ENCODE results near the gene KCNE3.

The KCNE3 gene

GRCh38 chr11:74470526-74470925 is 3.2 kb upstream of the KCNE3 start:
- Histone ChIP-seq H3K27ac (ENCODE audit: low read depth, low read length) (no peak overlapping the region), H3K27me3 (ENCODE audit: insufficient read depth, low read length) (no peaks in the 10 kb centered on the region), H3K4me1 (ENCODE audit: control insufficient read depth in 1 of 2, insufficient read depth in 2 of 2, low read length in 2 of 2) (peaks cover 5 to 9% of the 10 kb centered on the region in 2 experiments), H4K12ac (ENCODE audit: low read depth, low read length) (no peak overlapping the region), H3K9me3 (ENCODE audit: insufficient read depth, low read depth, low read length) (no peaks in the 10 kb centered on the region), H3K18ac (ENCODE audit: low read length) (no peak overlapping the region), H2AFZ (ENCODE audit: insufficient read depth, low read length, poor library complexity) (no peak overlapping the region), H2BK120ac (ENCODE audit: insufficient read depth, low read length, poor library complexity) (no peak overlapping the region), H3K4me2 (ENCODE audit: low read length) (no peak overlapping the region), H3K36me3 (ENCODE audit: control insufficient read depth in 1 of 2, insufficient read depth in 2 of 2, low read length in 2 of 2) (no peaks in the 10 kb centered on the region), H2BK5ac (ENCODE audit: low read depth, low read length, poor library complexity) (no peak overlapping the region), H2BK12ac (ENCODE audit: low read length) (no peak overlapping the region), H3K9ac (ENCODE audit: low read length) (no peak overlapping the region), H3K14ac (ENCODE audit: low read length) (no peak overlapping the region), H2AK5ac (ENCODE audit: low read length) (no peak overlapping the region), H4K8ac (ENCODE audit: low read depth, low read length) (no peak overlapping the region), H3K79me1 (ENCODE audit: low read length) (peaks cover 4% of the 10 kb centered on the region), H3K79me2 (ENCODE audit: control insufficient read depth, insufficient read depth, low read length, poor library complexity) (no peaks in the 10 kb centered on the region), H3K23ac (ENCODE audit: low read length) (no peak overlapping the region), H4K91ac (ENCODE audit: low read depth, low read length) (no peak overlapping the region), H3K4me3 (ENCODE audit: low read depth, low read length) (no peak overlapping the region), H3K4ac (ENCODE audit: low read depth, low read length) (no peak overlapping the region)
- DNase-seq = no peak
- no CpG with 5 or more reads among the region's 2 CpGs for WGBS (ENCODE audit: extremely low coverage, insufficient coverage, insufficient read length)

GRCh38 chr11:74468936-74469335 is 1.6 kb upstream of the KCNE3 start:
- Histone ChIP-seq H3K4me3 (ENCODE audit: low read depth, low read length) (no peak overlapping the region), H3K79me2 (ENCODE audit: control insufficient read depth, insufficient read depth, low read length, poor library complexity) (no peaks in the 10 kb centered on the region), H4K8ac (ENCODE audit: low read depth, low read length) (no peak overlapping the region), H3K18ac (ENCODE audit: low read length) (no peak overlapping the region), H3K79me1 (ENCODE audit: low read length) (peaks cover 4% of the 10 kb centered on the region), H3K4me2 (ENCODE audit: low read length) (no peak overlapping the region), H3K27me3 (ENCODE audit: insufficient read depth, low read length) (no peaks in the 10 kb centered on the region), H3K36me3 (ENCODE audit: control insufficient read depth in 1 of 2, insufficient read depth in 2 of 2, low read length in 2 of 2) (no peaks in the 10 kb centered on the region), H2AFZ (ENCODE audit: insufficient read depth, low read length, poor library complexity) (no peak overlapping the region), H4K12ac (ENCODE audit: low read depth, low read length) (no peak overlapping the region), H3K14ac (ENCODE audit: low read length) (no peak overlapping the region), H3K9ac (ENCODE audit: low read length) (no peak overlapping the region), H3K27ac (ENCODE audit: low read depth, low read length) (no peak overlapping the region), H2AK5ac (ENCODE audit: low read length) (no peak overlapping the region), H3K9me3 (ENCODE audit: insufficient read depth, low read depth, low read length) (no peaks in the 10 kb centered on the region), H2BK12ac (ENCODE audit: low read length) (no peak overlapping the region), H4K91ac (ENCODE audit: low read depth, low read length) (no peak overlapping the region), H3K23ac (ENCODE audit: low read length) (no peak overlapping the region), H2BK5ac (ENCODE audit: low read depth, low read length, poor library complexity) (no peak overlapping the region), H3K4ac (ENCODE audit: low read depth, low read length) (no peak overlapping the region), H2BK120ac (ENCODE audit: insufficient read depth, low read length, poor library complexity) (no peak overlapping the region), H3K4me1 (ENCODE audit: control insufficient read depth in 1 of 2, insufficient read depth in 2 of 2, low read length in 2 of 2) (peaks cover 5 to 12% of the 10 kb centered on the region in 2 experiments)
- no CpG with 5 or more reads among the region's 1 CpG for WGBS (ENCODE audit: extremely low coverage, insufficient coverage, insufficient read length)
- no peak for DNase-seq

GRCh38 chr11:74468521-74468920 is 1.2 kb upstream of the KCNE3 start:
- no peak overlapping the region for H3K23ac ChIP-seq (ENCODE audit: low read length)
- H3K18ac ChIP-seq (ENCODE audit: low read length) = no peak overlapping the region
- no peak overlapping the region for H3K9ac ChIP-seq (ENCODE audit: low read length)
- no peak for DNase-seq
- H3K79me1 ChIP-seq (ENCODE audit: low read length) = peaks cover 4% of the 10 kb centered on the region
- H2AFZ ChIP-seq (ENCODE audit: insufficient read depth, low read length, poor library complexity) = no peak overlapping the region
- no peak overlapping the region for H4K12ac ChIP-seq (ENCODE audit: low read depth, low read length)
- no peaks in the 10 kb centered on the region for H3K79me2 ChIP-seq (ENCODE audit: control insufficient read depth, insufficient read depth, low read length, poor library complexity)
- H4K91ac ChIP-seq (ENCODE audit: low read depth, low read length) = no peak overlapping the region
- H3K9me3 ChIP-seq (ENCODE audit: insufficient read depth, low read depth, low read length) = no peaks in the 10 kb centered on the region
- peaks cover 5 to 12% of the 10 kb centered on the region in 2 experiments for H3K4me1 ChIP-seq (ENCODE audit: control insufficient read depth in 1 of 2, insufficient read depth in 2 of 2, low read length in 2 of 2)
- no peak overlapping the region for H2BK5ac ChIP-seq (ENCODE audit: low read depth, low read length, poor library complexity)
- H3K4ac ChIP-seq (ENCODE audit: low read depth, low read length) = no peak overlapping the region
- H2BK12ac ChIP-seq (ENCODE audit: low read length) = no peak overlapping the region
- no peak overlapping the region for H3K14ac ChIP-seq (ENCODE audit: low read length)
- H3K36me3 ChIP-seq (ENCODE audit: control insufficient read depth in 1 of 2, insufficient read depth in 2 of 2, low read length in 2 of 2) = no peaks in the 10 kb centered on the region
- no peak overlapping the region for H2AK5ac ChIP-seq (ENCODE audit: low read length)
- no peak overlapping the region for H2BK120ac ChIP-seq (ENCODE audit: insufficient read depth, low read length, poor library complexity)
- H3K27me3 ChIP-seq (ENCODE audit: insufficient read depth, low read length) = no peaks in the 10 kb centered on the region
- no peak overlapping the region for H3K27ac ChIP-seq (ENCODE audit: low read depth, low read length)
- H3K4me2 ChIP-seq (ENCODE audit: low read length) = no peak overlapping the region
- H4K8ac ChIP-seq (ENCODE audit: low read depth, low read length) = no peak overlapping the region
- H3K4me3 ChIP-seq (ENCODE audit: low read depth, low read length) = no peak overlapping the region

- Histone ChIP-seq H3K79me2 (ENCODE audit: control insufficient read depth, insufficient read depth, low read length, poor library complexity) (no peaks in the 10 kb centered on the region), H3K79me1 (ENCODE audit: low read length) (peaks cover 4% of the 10 kb centered on the region), H3K36me3 (ENCODE audit: control insufficient read depth in 1 of 2, insufficient read depth in 2 of 2, low read length in 2 of 2) (no peaks in the 10 kb centered on the region), H2AK5ac (ENCODE audit: low read length) (no peak overlapping the region), H4K12ac (ENCODE audit: low read depth, low read length) (no peak overlapping the region), H3K14ac (ENCODE audit: low read length) (no peak overlapping the region), H3K4me2 (ENCODE audit: low read length) (no peak overlapping the region), H3K9me3 (ENCODE audit: insufficient read depth, low read depth, low read length) (no peaks in the 10 kb centered on the region), H2AFZ (ENCODE audit: insufficient read depth, low read length, poor library complexity) (no peak overlapping the region), H4K8ac (ENCODE audit: low read depth, low read length) (no peak overlapping the region), H3K4ac (ENCODE audit: low read depth, low read length) (no peak overlapping the region), H3K4me3 (ENCODE audit: low read depth, low read length) (no peak overlapping the region), H3K9ac (ENCODE audit: low read length) (no peak overlapping the region), H2BK5ac (ENCODE audit: low read depth, low read length, poor library complexity) (no peak overlapping the region), H3K4me1 (ENCODE audit: control insufficient read depth in 1 of 2, insufficient read depth in 2 of 2, low read length in 2 of 2) (peaks cover 5 to 12% of the 10 kb centered on the region in 2 experiments), H3K27ac (ENCODE audit: low read depth, low read length) (no peak overlapping the region), H3K18ac (ENCODE audit: low read length) (no peak overlapping the region), H3K27me3 (ENCODE audit: insufficient read depth, low read length) (no peaks in the 10 kb centered on the region), H2BK120ac (ENCODE audit: insufficient read depth, low read length, poor library complexity) (no peak overlapping the region), H4K91ac (ENCODE audit: low read depth, low read length) (no peak overlapping the region), H3K23ac (ENCODE audit: low read length) (no peak overlapping the region), H2BK12ac (ENCODE audit: low read length) (no peak overlapping the region)
- WGBS (ENCODE audit: extremely low coverage, insufficient coverage, insufficient read length) = no CpG with 5 or more reads among the region's 4 CpGs
- no peak for DNase-seq
Observed at GRCh38 chr11:74468058-74468457, 709 bp upstream of the KCNE3 start.

Measured in trophoblast cell (in vitro differentiated cells and primary cell).